SHP77 treated with DMSO at 0.1 percent for 48 hours (cell line): Measurements from ENCODE around the gene CHN2.
A peak's percentile ranks its signal among the peaks of the same experiment; 100 is the strongest.

Experiments
- DNase-seq: peaks from one replicate; lab custom pipeline; 2025; lab: John Stamatoyannopoulos, UW

CHN2 gene

DNA sequence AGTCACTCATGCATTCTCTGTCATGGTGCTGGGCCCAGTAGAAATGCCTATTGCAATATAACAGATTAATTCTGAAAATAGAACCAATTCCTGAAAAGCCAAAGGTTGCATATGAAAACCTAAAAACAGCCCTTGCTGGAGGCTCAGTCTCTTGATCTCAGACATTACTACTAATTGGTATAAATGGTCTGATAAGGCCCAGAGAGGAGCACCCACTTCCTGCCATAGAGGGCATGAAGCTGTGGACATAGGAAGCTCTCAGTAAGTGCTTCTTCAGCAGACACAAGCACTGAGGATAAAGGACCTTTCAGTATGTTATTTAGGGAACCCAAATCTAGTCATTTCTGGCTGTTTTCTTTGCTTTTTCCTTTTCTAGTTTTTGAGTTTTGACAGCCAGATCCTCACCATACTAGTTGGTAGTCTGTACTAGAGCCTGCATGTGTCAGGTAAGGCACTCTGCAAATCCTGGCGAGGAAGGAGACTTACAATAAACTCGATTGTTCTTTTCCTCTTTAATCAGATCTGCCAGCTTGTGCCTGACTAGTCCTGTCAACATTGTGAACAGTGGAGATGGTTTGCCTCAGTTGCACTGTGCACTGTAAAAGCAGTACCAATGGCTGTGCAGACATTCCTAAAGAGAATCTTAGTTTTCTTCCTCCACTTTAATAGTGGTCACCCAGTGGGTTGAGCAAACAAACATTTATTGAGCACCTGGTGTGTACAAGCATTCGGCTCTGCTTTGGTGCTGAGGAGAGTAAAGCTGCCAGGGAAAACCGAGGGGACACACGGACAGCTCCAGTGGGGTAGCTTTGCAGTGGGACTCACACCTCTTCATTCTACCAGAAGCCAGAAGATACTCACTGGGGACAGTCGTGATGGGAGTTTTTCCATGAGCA lies 140.9 kb downstream of the CHN2 start:
- DNase-seq, result no peak

DNA sequence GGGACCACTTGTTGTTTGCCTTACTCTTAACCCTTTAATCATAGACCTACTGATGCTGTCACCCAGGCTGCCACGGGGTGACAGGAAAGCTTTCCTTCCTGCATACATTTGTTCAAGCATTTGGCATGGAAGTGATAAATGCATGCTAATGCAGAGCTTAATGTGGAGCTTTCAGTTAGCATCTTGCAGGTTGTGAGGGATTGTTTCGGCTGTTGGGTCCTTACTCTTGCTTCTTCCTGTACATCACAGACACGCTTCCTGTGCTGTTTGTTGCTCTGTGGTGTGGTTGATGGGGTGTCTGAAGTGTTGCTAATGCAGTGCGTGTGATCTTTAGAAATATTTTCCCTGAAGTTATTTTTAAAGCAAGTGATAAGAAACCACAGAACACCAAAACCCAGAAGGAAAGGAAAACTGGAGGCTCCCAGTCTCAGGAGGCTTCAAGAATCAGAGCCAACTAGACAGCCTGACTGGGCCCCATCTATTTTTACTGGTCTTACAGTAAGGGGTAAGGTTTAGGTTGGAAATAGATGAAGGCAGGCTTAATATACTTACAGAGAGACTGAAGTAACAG lies 143.1 kb downstream of the CHN2 start:
- DNase-seq, result no peak

DNA sequence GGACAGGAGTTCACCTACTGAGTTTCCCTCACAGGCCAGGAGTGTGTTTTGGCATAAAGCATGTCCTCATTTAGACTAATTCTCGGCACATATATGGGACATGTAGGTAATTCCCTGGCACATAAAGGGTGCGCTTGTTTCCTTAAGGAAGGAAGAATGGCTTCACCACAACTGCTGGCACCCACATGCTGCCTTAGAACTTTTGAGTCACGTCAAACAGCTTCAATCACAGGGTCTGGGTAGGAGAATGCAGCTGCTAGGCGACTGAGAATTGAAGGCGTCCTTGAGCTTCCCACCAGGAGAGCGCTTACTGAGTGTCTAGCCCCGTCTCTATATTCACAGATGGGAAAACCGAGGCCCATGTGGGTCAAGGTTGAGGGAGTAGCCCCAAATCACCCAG lies 146.1 kb downstream of the CHN2 start:
- DNase-seq, result no peak

DNA sequence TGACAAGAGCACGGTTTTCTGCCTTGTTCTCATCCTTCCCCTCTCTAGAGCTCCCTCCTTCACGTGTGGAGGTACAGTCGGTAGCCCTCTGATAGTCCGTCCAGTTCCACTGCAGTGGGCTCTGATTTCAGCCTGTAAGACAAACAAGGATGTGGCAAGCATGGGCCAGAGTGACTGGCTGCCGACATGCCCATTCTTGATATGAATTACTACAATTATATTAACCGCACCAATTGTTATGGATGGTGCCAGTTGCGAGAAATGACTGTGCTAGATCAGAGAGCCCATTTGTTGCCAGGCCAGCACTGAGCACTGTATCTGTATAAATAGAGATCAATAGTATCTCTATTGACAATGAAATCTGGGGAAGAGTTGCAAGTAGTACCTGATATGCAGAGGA lies 146.6 kb downstream of the CHN2 start:
- no peak for DNase-seq

GRCh38 chr7:29342761-29343160 lies 148.2 kb downstream of the CHN2 start:
- no peak for DNase-seq

GRCh38 chr7:29343399-29343798 lies 148.8 kb downstream of the CHN2 start:
- no peak for DNase-seq

- no peak for DNase-seq
These were observed 149.9 kb downstream of the CHN2 start for GRCh38 chr7:29344334-29344978.

- DNase-seq, result peak; percentile 47
These were observed 151.0 kb downstream of the CHN2 start for GRCh38 chr7:29345590-29345989.

DNA sequence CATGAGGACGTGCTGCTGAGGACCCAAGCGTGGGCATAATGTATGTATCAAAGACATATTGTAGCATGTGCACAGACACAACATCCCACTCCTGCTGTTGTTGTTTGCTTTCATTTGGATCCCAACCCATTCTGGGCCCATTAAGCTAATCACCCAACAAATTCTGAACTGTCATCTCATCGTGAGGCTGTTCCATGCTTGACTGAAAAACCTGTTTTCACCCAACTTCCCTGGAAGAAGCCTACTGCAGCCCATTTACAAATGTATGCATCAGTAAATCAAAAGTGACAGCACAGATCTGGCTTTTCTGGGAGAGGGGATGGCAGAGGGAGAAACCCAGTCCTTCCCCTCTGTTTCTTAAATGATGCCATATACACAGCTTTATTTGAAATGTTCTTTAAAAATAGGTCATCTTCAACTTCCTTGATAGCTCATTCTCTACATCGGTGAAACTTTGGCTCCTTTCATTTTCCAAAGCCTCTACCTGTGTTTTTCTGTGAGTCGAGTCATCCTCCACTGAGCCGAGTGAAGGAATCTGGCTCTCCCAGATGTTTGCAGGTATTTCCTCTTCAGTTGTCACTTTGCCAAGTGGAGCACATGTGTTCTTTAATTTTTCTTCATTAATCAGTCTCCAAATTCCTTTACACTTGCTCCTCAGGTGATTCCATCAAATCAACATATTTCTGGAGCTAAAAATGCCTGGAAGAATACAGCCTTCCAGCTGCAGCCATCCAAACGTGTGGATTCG lies 151.8 kb downstream of the CHN2 start:
- DNase-seq, result no peak

- DNase-seq, result no peak
These were observed 154.8 kb downstream of the CHN2 start for GRCh38 chr7:29349362-29349761.

DNA sequence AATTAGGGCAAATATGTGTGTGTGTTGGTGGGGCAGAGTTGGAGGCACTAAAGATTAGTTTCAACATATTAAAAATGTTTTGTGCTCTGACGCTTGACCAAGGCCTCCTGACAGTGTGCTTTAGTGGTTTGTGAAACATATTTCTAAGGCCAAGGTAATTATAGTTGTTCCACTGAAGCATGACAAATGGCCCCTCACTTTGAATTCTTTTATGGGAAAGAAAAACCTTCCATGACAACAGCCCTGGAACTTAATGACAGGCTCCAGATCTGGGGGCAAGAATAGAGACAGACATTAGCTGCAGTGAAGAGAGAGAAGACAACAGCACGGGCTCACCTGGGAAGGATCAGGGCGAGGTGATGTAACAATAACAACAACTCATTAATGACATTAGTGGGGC lies 155.8 kb downstream of the CHN2 start:
- DNase-seq, result no peak

- DNase-seq, result no peak
These were observed 157.5 kb downstream of the CHN2 start for GRCh38 chr7:29352041-29352440.

DNA sequence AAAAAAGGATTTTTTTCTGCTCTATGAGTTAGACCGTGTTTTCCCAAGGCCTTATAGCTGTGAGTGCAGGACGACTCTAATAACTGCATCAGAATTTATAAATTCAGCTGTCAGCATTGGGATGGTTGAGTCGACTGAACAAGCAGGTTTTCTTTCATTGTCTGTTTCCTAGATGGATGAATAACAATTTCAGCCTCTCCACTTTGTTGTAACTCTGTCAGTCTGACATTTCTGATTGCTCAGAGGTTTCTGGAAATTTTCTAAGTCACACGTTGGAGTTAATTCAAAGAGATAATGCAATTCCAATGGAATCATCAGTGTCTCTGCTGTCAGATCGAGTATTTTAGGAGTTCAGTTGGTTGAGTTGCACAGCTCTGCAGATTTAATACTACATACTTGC lies 159.2 kb downstream of the CHN2 start:
- DNase-seq, result no peak

- DNase-seq, result no peak
These were observed 159.8 kb downstream of the CHN2 start for GRCh38 chr7:29354340-29354739.

- DNase-seq, result no peak
These were observed 160.8 kb downstream of the CHN2 start for GRCh38 chr7:29355388-29355787.

DNA sequence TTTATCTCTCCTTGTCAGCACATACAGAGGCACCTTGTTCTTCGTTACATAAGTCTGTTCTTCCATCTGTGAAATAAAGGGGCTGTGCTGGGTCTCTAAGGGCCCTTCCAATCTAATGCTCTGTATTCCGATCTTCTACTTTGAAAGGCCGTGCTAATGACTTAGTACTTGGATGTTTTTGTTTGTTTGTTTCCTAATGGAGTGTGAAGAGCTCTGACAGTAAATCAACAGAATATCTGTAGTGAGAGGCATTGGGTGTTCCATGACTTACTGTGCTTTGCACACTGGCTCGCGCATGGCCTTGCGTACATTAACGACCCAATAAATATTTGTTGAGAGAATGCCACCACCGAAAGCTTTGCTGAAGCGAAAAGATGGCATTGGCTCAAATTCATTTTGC lies 162.1 kb downstream of the CHN2 start:
- no peak for DNase-seq

GRCh38 chr7:29359482-29360093 lies 165.0 kb downstream of the CHN2 start:
- DNase-seq, result no peak

- no peak for DNase-seq
These were observed 166.4 kb downstream of the CHN2 start for GRCh38 chr7:29360633-29361625.

- DNase-seq, result no peak
These were observed 167.8 kb downstream of the CHN2 start for GRCh38 chr7:29362380-29362779.

GRCh38 chr7:29363636-29364425 lies 169.3 kb downstream of the CHN2 start:
- DNase-seq, result no peak
